D721Med (cell line): ENCODE measurements around the gene MARCHF10.

Experiments
- DNase-seq: peaks from one replicate; pipeline ENCODE4 v3.0.0; 2011; ENCODE audit warnings: low spot score; ENCODE audit not compliant: insufficient read length
- FAIRE-seq: peaks from 2 replicates; lab custom pipeline; 2011; peaks lifted over from hg19 to GRCh38; lab: Jason Lieb, UNC
- CTCF ChIP-seq: IDR thresholded peaks from 2 replicates; pipeline ENCODE4 v1.5.1; 2012; ENCODE audit warnings: mild to moderate bottlenecking, control low read depth; ENCODE audit not compliant: insufficient read depth; ENCODE audit errors: missing control alignments

The MARCHF10 gene

GRCh38 chr17:62825182-62825581 is 17.1 kb upstream of the MARCHF10 start:
- FAIRE-seq (no peak), DNase-seq (no peak)
- TF ChIP-seq CTCF = no peak

GRCh38 chr17:62824290-62825131 is 16.4 kb upstream of the MARCHF10 start:
- no peak for TF ChIP-seq CTCF
- DNase-seq (no peak), FAIRE-seq (no peak)

- DNase-seq (no peak), FAIRE-seq (no peak)
- no peak for TF ChIP-seq CTCF
Measured at GRCh38 chr17:62823111-62823893, 15.2 kb upstream of the MARCHF10 start.

- FAIRE-seq = no peak
- no peak for DNase-seq
- TF ChIP-seq CTCF = no peak
Measured at GRCh38 chr17:62822080-62822904, 14.2 kb upstream of the MARCHF10 start.

GRCh38 chr17:62821189-62822079 is 13.3 kb upstream of the MARCHF10 start:
- TF ChIP-seq CTCF = no peak
- FAIRE-seq (no peak), DNase-seq (no peak)
